AG09319 (cell line): ENCODE measurements around the gene DNAJC15.
"Not testable (repeated sequence)": the region's sequence is repeated elsewhere in the genome, so short reads cannot be mapped to it uniquely, and the experiment has no call there.

Experiments used
- DNase-seq: peaks from one replicate; pipeline ENCODE4 v3.0.0-alpha.2; 2010; ENCODE audit warnings: low read depth; ENCODE audit errors: extremely low read depth
- CTCF ChIP-seq: IDR thresholded peaks from 2 replicates; pipeline ENCODE4 v1.5.1; 2011; ENCODE audit warnings: low read depth, mild to moderate bottlenecking, inconsistent platforms, low read length, moderate library complexity

Gene DNAJC15

GRCh38 chr13:43046259-43046658, 22.9 kb downstream of the DNAJC15 start:
- no peak for TF ChIP-seq CTCF
- DNase-seq: no peak

- no peak for DNase-seq
- no peak for TF ChIP-seq CTCF
These were observed 31.7 kb downstream of the DNAJC15 start for GRCh38 chr13:43054803-43055802.

- no peak for DNase-seq
These were observed 34.4 kb downstream of the DNAJC15 start for GRCh38 chr13:43057653-43058317.

GRCh38 chr13:43058318-43058674, 34.9 kb downstream of the DNAJC15 start:
- TF ChIP-seq CTCF: no peak
- peak; percentile 53 for DNase-seq

More at GRCh38 chr13:43057653-43058317, 34.4 kb downstream of the DNAJC15 start:
- no peak for TF ChIP-seq CTCF

- TF ChIP-seq CTCF: no peak
- no peak for DNase-seq
These were observed 35.4 kb downstream of the DNAJC15 start for GRCh38 chr13:43058831-43059230.

DNA sequence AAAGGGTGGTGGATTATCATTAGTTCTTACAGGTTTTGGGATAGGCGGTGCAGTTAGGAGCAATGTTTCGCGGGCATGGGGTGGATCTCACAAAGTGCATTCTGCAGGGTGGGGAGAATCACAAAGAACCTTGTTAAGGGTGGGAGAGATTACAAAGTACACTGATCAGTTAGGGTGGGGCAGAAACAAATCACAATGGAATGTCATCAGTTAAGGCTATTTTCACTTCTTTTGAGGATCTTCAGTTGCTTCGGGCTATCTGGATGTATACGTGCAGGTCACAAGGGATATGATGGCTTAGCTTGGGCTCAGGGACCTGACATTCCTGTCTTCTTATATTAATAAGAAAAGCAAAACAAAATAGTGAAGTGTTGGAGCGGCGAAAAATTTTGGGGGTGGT, 36.4 kb downstream of the DNAJC15 start:
- DNase-seq: not testable (repeated sequence)

DNA sequence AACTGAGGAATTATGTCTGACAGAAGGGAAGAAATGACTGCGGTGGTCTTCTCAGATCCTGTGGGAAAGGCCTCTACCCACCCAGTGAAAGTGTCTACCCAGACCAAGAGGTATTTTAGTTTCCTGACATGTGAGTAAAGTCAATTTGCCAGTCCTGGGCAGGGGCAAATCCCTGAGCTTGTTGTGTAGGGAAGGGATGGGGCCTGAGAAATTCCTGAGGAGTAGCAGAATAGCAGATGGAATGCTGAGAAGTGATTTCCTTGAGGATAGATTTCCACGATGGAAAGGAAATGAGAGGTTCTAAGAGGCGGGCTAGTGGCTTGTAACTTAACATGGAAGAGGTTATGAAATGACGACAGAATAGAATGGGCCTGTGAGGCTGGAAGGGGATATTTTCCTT, 37.4 kb downstream of the DNAJC15 start:
- DNase-seq: not testable (repeated sequence)

- TF ChIP-seq CTCF: no peak
- no peak for DNase-seq
These were observed 38.3 kb downstream of the DNAJC15 start for GRCh38 chr13:43061496-43062280.
